SK-N-MC (cell line): ENCODE results near the gene IL15.

Source experiments
- EZH2 ChIP-seq: fragments of 200-600 bp; sonication (generic); IDR thresholded peaks from one replicate; pipeline ENCODE4 v1.6.1; 2017; ENCODE audit warnings: antibody characterized with exemption
- POLR2AphosphoS5 ChIP-seq: IDR thresholded peaks from 2 replicates; pipeline ENCODE4 v1.6.1; 2012; ENCODE audit warnings: mild to moderate bottlenecking, low read depth, low read length, borderline replicate concordance

GRCh38 chr4:141759796-141760425, 123.5 kb downstream of the IL15 start:
- TF ChIP-seq POLR2AphosphoS5 = no peak
- TF ChIP-seq EZH2 = no peak
